GM21447 (cell line): ENCODE measurements around the gene PSMA6.
"Not testable (repeated sequence)": the region's sequence is repeated elsewhere in the genome, so short reads cannot be mapped to it uniquely, and the experiment has no call there.

Experiments
- ATAC-seq: cut with Tn5 transposase; IDR thresholded peaks from one replicate; pipeline ENCODE4 v1.9.1; 2021; ENCODE audit not compliant: unreplicated experiment

PSMA6 gene

DNA sequence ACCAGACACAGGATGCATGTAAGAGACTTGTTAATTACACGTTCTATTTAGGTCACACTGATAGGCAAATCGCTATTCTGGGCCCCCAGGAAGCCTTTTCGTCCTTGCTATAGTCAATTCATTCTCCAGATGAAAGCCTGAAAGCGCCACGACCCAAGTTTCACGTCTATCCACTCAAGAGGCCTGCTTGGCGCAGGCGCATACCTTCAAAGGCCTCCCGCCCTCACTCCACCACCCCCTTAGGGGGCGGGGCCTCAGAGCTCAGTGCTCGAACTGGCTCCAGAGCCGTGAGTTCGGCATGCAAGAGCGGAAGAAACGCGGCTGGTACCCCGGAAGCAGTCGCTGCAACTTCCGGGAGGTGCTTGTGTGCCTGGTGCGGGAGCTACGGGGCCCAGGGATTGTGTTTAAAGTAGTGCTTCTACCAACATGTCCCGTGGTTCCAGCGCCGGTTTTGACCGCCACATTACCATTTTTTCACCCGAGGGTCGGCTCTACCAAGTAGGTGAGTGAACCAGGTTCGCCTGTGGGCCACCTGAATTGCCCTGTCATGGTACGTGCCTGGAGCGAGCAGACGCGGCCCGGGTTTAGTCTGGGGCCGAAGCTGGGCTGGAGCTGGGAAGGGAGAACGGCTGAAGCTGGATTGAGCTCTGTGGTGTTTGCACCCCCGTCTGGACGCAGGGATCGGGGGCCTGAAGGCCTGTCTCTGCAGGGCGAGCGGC is at the start of gene PSMA6:
TSS of gene PSMA6 (plus strand) at position 332 of the 719 bp plus-strand sequence. CDS start at position 427, 95 bp downstream.
- ATAC-seq = peak; percentile 77

DNA sequence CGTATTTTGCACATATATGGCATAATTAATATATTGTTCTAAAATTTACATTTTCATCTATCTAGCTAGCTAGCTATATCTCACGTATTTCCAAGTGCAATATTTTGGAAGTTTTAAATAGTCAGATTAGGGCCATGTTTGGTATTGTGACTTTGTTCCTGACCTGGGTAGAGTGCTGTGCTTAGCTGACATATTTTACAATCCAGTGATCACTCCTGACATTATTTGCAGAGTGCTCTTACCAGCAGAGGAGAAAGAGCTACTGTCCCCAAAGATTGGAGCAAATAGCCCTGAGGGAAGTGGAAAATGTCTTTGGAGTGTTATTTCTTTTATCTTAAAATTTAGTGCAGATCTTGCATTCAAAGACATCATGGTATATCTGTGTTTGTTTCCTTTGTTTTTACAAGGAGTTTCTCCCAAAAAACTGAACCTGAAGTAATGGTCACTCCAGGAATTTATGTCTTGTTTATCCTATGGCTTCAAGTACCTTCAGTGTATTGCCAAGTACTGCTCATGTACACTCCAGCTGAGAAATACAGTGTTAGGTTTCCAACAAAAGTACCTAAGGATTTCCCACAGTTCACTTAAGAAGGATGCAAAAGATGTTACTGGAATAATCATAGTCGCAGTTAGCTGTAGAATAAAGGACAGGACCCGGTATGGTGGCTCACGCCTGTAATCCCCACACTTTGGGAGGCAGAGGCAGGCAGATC is 49.4 kb upstream of the PSMA6 start:
- ATAC-seq = no peak

DNA sequence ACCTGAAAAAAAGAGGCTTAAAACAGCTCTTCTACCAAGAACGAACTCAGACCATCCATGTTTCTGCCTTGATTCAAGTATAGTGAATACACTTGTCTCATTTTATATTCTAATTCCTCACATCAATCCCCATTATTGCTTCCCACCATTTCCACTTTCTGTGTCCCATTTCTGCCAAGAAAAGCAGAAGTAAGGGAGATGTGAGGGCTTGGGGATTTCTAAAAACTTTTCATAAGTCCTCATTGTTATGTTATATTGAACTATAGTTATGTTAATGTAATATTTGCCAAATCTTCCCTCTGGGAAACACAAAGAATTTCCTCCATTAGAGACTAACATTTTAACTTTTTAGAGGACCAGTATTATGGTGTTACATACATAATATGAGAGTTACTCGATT is 48.2 kb upstream of the PSMA6 start:
- ATAC-seq = no peak

DNA sequence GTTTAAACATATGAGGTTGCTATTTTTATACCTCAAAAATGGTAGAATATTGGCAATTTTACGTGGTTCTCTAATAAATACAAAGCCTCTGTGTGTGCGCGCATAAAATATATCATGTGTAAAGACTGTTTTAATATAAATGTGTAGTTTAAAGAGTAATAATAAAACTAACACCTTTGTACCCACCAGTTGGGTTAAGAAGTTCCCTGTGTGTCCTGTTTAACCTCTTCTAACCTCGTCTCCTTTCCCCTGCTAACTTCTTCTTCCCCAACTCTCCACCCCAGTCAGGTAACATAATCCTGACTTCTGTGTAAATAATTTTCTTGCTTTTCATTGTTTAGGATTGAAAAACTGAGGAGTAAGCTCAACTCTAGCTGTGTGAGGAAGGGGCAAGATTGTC is 47.6 kb upstream of the PSMA6 start:
- no peak for ATAC-seq

DNA sequence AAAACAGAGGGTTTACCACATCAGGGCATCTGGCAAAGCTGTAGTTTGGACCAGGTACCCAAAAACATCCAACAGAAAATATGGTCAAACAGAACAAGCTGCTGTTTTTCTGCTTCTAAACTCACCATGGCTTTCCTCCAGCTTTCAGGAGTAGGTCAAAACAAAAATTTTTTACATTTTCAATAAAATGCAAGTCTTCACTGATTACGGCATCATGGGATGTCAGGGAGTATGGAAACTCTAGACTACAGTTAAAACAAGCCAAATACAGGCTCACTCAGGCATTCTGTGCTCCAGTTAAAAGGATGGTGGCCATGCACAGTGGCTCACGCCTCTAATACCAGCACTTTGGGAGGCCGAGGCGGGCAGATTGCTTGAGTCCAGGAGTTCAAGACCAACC is 47.1 kb upstream of the PSMA6 start:
- ATAC-seq = no peak

DNA sequence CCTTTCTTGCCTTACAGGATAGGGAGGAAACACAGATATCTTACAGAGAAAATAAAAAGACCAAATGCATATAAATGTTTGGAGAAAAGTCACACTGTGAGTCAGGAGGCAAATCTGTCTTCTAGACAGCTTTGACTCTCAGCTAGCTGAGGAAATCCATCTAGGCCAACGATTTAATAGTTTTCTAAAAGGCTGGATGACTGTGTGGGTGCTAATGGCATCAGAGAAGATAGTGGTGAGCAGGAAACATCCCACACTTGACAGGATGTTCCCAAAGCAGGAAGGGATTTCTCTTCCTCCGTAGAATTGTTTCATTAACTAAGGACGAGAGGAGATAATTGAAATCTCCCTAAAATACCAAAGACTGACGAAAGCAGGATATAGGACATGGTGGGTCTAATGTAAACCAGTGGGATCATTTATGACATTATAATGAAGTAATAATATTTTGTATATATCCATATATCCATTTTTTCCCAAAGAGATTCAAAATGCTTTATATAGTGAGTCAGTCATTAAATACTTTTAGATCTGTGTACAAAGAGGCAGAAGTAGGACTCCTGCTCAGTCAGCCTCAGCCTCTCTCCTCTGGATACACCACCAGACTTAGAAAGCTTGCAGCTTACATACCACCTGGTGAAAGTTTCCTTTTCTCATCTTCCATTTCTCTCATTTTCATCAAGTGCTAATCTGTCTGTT is 44.3 kb upstream of the PSMA6 start:
- peak; percentile 43 for ATAC-seq

DNA sequence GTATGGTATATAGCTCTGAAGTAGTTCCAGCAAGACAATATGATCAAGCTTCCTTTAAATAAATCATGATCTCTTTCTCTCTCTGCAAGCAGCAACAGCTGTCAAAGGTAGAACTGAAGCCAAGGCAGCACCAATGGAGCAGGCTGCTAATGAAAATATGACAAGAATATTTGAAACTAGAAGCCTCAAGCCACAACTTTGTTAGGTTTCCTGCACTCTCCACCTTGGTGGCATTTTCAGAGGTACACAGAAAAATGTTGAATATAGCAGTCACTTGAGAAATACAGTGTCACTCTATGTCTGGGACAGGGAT is 43.8 kb upstream of the PSMA6 start:
- peak; percentile 60 for ATAC-seq

DNA sequence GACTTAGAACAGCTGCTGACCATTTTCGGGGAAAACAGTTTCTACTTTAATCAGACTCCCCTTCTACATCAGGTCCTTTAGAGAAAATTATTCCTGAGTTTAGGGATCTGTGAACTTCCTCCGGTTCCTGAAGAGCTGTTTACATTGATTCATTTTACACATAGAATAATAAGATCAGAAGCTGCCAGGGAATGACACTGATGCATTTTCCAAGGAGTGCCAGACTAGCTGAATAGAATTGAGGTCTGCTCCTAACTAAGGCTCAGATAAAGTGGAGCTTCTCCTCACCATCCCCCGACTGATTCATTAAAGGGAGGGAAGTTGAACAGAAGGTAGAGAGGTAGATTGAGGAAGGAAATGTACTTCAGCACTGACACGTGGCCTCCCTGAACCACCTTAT is 41.9 kb upstream of the PSMA6 start:
- ATAC-seq = no peak

DNA sequence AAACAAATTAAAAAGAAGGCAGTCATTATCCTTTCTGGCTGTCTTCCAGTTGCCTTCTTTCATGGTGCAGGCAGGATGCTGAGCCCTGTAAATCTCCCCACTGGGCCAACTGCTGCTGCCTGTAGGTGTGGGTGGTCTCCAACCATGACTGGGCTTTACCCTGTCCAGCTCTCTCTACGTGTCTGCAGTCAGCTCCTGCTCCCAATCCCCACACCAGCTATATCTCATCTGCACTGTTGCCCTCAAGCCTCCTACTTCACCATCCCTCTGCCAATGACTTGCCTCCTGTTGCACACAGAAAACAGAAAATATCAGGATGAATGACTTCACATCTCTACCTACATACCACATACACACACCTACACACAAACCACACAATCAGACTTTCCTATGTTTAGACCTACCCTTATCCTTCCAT is 39.7 kb upstream of the PSMA6 start:
- no peak for ATAC-seq

DNA sequence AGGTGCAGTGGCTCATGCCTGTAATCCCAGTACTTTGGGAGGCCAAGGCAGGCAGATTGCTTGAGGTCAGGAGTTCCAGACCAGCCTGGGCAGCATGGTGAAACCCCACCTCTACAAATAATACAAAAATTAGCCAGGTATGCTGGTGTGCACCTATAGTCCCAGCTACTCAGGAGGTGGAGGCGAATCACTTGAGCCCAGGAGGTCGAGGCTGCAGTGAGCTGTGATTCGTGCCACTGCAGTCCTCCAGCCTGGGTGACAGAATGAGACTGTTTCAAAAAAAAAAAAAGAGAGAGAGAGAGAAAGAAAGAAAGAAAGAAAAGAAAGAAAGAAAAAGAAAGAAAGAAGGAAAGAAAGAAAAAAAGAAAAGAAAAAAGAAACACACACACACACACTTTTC is 39.1 kb upstream of the PSMA6 start:
- ATAC-seq = not testable (repeated sequence)

DNA sequence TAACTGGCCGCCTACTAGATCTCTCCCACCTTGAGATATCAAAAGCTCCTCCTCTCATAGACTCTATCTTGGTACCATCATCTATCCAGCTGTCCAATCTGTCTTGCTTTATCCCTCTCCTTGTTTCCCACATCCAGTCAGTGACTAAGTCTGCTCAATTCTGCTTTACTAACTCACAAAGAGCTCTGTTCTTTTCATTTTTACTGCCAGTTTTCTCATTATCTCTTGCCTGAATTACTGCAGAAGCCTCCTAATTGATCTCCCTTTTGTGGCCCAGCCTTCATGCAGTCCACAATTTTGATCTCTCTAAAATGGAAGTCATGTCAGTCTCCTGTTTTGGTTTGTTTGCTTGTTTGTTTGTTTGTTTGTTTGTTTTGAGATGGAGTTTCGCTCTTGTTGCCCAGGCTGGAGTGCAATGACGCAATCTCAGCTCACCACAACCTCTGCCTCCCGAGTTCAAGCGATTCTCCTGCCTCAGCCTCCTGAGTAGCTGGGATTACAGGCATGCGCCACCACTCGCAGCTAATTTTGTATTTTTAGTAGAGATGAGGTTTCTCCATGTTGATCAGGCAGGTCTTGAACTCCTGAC is 38.1 kb upstream of the PSMA6 start:
- ATAC-seq = not testable (repeated sequence)

DNA sequence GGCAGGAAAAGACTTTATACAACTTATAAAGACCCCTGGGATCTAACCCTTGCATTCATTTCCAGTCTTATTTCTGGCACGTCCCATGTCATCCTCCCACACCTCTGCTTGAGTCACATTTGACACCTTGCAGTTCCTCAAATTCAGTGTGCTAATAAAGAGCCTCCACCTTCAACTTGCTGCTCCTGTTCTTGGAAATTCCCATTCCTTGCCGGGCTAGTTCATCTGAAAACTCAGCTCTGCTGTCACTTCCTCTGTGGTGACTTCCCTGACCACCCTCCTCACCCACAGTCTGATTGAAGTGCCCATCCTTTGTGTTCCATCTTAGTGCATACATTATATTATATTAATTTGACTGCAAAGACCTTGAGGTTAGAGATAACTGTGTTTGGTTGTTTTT is 37.4 kb upstream of the PSMA6 start:
- peak; percentile 67 for ATAC-seq

DNA sequence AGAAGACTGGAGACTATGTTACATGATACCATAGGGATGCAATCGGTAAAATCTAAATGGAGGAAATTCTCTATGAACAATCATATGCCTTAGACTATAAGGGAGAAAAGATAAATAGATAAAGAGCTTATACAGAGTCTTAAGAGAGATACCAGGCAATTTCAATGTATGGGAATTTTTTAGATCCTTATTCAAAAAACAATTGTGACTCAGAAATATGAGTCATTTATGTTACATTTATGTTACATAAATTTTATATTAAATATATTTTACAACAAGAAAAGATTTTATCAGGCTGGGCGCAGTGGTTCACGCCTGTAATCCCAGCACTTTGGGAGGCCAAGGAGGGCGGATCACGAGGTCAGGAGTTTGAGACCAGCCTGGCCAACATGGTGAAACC is 36.5 kb upstream of the PSMA6 start:
- no peak for ATAC-seq

DNA sequence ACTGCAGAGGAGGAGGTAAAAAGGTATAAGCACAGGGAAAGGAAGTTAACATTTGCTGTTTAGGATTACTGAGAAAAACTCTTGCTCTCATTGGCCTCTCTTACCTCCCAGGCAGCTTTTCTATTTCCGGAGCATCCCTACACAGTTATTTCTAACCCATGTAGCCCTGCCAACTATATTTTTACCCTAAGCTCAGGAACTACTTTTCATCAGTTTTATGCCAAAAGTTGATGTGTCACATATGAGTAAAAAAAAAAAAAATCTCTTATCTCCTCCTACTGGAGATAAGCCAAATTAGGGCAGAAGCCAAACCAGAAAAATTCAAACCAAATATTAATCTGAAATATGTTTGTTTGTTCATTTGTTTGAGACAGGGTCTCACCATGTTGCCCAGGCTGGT is 34.4 kb upstream of the PSMA6 start:
- no peak for ATAC-seq

DNA sequence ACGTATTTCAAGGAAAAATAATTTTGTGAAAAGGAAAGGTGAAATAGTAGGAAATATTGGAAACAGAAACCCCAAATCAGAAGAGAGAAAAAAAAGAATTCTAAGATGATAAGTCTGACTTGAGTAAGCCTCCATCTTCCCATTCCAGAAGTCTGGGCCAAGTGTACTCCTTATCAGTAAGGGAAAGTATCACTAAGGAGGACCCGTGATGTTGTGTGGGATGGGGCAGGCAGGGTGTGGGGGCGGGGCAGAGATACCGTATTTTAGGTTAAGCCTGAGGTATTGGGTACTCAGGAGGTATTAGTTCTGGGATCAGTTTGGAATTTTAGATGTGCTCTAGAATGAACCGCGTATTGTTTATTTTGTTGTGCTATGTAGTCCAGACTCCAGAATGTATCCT is 33.8 kb upstream of the PSMA6 start:
- no peak for ATAC-seq

DNA sequence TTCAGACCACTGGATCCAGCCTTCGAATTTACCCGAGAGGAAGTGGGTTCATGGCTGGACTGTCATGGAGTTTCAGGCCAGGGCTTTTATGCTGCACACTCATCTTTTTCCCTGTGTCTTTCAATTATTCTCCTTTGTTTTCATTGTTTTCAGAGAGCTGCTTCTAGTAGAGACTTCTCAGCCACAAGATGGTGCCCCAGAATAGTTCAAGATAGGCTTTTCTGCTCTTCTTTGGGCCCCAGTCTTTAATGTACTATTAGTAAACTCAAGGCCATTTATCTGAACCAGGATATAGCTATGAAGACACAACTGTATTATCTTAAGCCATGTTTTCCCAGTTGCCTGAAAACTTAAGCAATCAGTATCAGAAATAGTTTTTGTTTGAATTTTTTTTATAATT is 30.4 kb upstream of the PSMA6 start:
- no peak for ATAC-seq

DNA sequence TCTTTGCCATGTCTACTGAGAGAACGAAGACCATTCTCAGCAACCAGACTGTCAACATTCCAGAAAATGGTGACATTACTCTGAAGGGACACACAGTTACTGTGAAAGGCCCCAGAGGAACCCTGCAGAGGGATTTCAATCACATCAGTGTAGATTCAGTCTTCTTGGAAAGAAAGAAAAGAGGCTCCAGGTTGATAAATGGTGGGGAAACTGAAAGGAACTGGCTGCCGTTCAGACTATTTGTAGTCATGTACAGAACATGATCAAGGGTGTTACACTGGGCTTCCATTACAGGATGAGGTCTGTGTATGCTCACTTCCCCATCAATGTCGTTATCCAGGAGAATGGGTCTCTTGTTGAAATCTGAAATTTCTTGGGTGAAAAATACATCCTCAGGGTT is 29.7 kb upstream of the PSMA6 start:
- no peak for ATAC-seq

DNA sequence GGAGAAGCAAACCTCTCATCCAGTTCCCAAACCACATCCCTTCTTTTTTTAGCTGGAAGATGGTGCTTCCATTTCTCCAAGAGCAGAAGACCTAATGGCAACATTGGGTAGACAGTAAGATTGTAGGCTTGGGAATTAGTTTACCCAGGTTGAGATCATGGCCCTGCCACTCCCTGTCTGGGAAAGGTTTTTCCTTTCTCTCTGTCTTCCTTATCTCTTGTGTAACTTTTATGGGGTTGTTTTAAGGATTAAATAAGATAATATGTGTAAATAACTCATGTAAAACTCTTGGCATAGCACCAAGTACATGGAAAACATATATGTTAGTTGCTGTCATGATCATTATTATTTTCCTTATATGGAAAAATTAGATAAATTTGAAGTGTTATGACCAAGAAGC is 23.2 kb upstream of the PSMA6 start:
- ATAC-seq = no peak

DNA sequence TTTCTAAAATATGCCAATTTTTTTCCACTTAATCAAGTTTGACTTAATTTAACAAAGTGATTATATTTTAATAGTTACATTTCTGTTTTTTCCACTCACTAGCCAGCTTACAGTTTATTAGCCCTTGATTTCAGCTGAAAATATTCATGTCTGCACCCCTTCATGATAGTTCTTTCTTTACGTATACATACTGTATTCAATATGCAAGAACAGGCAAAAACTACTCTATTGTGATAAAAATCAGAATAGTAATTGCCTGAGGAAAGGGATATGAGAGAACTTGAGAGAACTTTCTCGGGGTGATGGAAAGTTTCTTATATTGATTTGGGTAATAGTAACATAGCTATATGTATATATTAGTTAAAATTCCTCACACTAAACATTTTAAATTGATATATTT is 17.4 kb upstream of the PSMA6 start:
- no peak for ATAC-seq

DNA sequence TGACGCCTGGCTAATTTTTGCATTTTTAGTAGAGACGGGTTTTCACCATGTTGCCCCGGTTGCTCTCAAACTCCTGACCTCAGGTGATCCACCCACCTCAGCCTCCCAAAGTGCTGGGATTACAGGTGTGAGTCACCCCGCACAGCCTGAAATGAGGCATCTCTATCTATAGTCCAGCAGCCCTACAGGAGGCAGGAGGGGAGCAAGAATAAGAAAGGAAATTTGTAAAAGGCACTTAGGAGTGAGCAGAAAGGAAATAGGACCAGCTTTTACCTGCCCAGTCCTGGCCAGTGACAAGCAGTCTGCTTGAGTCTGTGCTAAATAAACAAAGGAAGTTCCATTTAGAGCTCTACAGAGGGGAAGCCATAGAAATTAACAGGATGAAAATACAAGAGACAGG is 15.0 kb upstream of the PSMA6 start:
- no peak for ATAC-seq

DNA sequence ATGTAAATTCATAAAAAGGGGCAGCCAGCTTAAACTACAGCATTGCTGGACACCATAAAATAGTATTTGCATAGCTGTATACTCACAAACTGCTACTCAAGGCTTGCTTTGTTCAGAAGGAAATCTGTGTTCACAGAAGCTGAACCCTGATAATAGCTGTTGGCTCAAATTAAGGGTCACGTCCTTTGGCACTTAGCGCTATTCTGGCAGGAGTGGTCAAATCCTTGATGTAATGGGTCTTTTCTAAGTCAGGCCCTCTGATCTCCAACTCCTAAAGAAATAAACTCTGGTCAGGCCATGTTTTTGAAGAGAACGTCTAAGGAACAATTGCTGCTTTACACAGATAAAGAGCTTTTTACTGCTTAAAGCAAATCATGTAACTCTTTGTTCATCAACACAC is 12.8 kb upstream of the PSMA6 start:
- ATAC-seq = no peak

DNA sequence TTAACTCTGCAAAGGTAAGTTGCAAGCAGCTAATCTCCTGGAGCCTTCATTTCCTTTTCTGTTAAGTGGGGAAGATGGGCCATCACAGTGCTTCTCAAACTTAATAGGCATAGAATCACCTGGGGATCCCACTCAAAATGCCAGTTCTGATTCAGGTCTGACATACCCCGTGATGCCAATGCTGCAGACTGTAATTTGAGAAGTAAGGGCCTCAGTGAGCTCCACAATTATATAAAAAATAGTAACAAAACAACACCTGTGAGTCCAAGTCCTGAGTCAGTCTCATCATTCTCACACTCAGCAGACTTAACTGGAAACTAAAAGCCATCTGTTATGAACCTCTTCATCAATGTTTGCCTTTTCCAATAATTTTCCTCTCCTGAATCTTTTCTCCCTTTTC is 10.8 kb upstream of the PSMA6 start:
- no peak for ATAC-seq
